K562 (cell line): Measurements from ENCODE around the gene PMP22. TPM values are rescaled to one million over a fixed set of nuclear protein-coding genes. Genes with fewer than 3 reads are reported as not detected.

ENCODE experiments used
- ATF3 ChIP-seq, 2 experiments: fragments of 450-650 bp in 1 of 2; sonication (generic) in 1 of 2; formaldehyde crosslinking in 1 of 2; IDR thresholded peaks in 1 of 2; conservative IDR thresholded peaks in 1 of 2; 2 replicates each; pipeline versions ENCODE4 v1.6.1 to v1.8.1; 2016 to 2023; ENCODE audit warnings: mild to moderate bottlenecking in 2 of 2, moderate library complexity in 2 of 2, inconsistent platforms in 1 of 2, missing genetic modification reagents in 1 of 2
- CHD1 ChIP-seq: fragments of 200-600 bp; sonication (generic); IDR thresholded peaks from one replicate; pipeline ENCODE4 v1.6.1; 2012; ENCODE audit warnings: mild to moderate bottlenecking, moderate library complexity, low read length, inconsistent platforms
- CHD4 ChIP-seq: fragments of 200-600 bp; sonication (generic); IDR thresholded peaks from 3 replicates; pipeline ENCODE4 v1.6.1; 2012; ENCODE audit warnings: low read depth, mild to moderate bottlenecking, mixed read lengths, low read length, inconsistent platforms; ENCODE audit not compliant: insufficient read depth, insufficient replicate concordance, poor library complexity, severe bottlenecking
- FOXA3 ChIP-seq, 2 experiments: fragments of 450-650 bp in 1 of 2; sonication (generic) in 1 of 2; formaldehyde crosslinking; IDR thresholded peaks in 1 of 2; conservative IDR thresholded peaks in 1 of 2; 2 replicates each; pipeline versions ENCODE4 v1.4.0 to v1.8.0; 2020 to 2022; ENCODE audit warnings: mild to moderate bottlenecking in 2 of 2, missing genetic modification reagents in 1 of 2
- GABPB2 ChIP-seq: fragments of 250-450 bp; sonication (Bioruptor Pico); conservative IDR thresholded peaks from 2 replicates; pipeline ENCODE4 v1.5.1; 2021; ENCODE audit warnings: mild to moderate bottlenecking
- GTF2F1 ChIP-seq: IDR thresholded peaks from 2 replicates; pipeline ENCODE4 v1.6.1; 2011; ENCODE audit warnings: low read depth, low read length, improper control_type of control experiment
- HMG20B ChIP-seq: fragments of 250-450 bp; sonication (Bioruptor Pico); IDR thresholded peaks from 2 replicates; pipeline ENCODE4 v1.5.0; 2021; ENCODE audit warnings: mild to moderate bottlenecking
- MGA ChIP-seq: fragments of 450-650 bp; IDR thresholded peaks from 2 replicates; pipeline ENCODE4 v1.6.1; 2016; ENCODE audit warnings: mild to moderate bottlenecking, moderate library complexity
- MYC ChIP-seq, 2 experiments: fragments of 250-450 bp in 1 of 2; sonication (Bioruptor Pico) in 1 of 2; IDR thresholded peaks; 2 replicates each; pipeline versions ENCODE4 v1.5.1 to v1.6.1; 2012 to 2021; ENCODE audit warnings: low read depth in 2 of 2, borderline replicate concordance in 1 of 2, improper control_type of control experiment in 1 of 2, low read length in 1 of 2, mild to moderate bottlenecking in 1 of 2, moderate library complexity in 1 of 2
- PCBP2 ChIP-seq: fragments of 200-400 bp; formaldehyde crosslinking; IDR thresholded peaks from 2 replicates; pipeline ENCODE4 v1.6.1; 2018; ENCODE audit warnings: low read length, low read depth, mild to moderate bottlenecking, moderate library complexity; ENCODE audit not compliant: poor library complexity, severe bottlenecking
- SMARCB1 ChIP-seq: IDR thresholded peaks from 2 replicates; pipeline ENCODE4 v1.6.1; 2011; ENCODE audit warnings: improper control_type of control experiment, low read depth; ENCODE audit not compliant: insufficient read length
- ZNF3 ChIP-seq: fragments of 250-450 bp; sonication (Bioruptor Pico); IDR thresholded peaks from 2 replicates; pipeline ENCODE4 v1.5.0; 2021; ENCODE audit warnings: mild to moderate bottlenecking, moderate library complexity
- polyA plus RNA-seq, 8 experiments: library from polyadenylated mRNA; depleted of rRNA in 4 of 8; stranded (reverse) in 5 of 8; unstranded in 3 of 8; fragments of >200 nt; fragmentation: Nextera tagmentation in 2 of 8; fragmentation: Illumina TruSeq in 1 of 8; extraction: Ambion mirVana in 2 of 8; extraction: Trizol in 1 of 8; gene quantifications; 2 replicates each; pipeline versions ENCODE4 v1.2.1 to v1.2.3, GENCODE V29; 2011 to 2014; ENCODE audit warnings: inconsistent platforms in 1 of 8, missing spikeins in 1 of 8
- total RNA-seq, 7 experiments: library from RNA; depleted of rRNA in 6 of 7; stranded (reverse); fragments of >200 nt in 6 of 7; fragmentation: Illumina TruSeq in 2 of 7; extraction: Trizol in 2 of 7; gene quantifications; 2 replicates each; pipeline versions ENCODE4 v1.2.1 to v1.2.3, GENCODE V29; 2011 to 2021; ENCODE audit warnings: low replicate concordance in 1 of 7
- TF ChIP-seq, protein P1 (sequence below): fragments of 450-650 bp; formaldehyde crosslinking; IDR thresholded peaks from 2 replicates; pipeline ENCODE4 v1.4.0; 2020; ENCODE audit warnings: mild to moderate bottlenecking, moderate library complexity

PMP22 gene
- total and polyA plus RNA-seq, 9 of the 15 experiments (the other 6 are each of a cell fraction or from before 2014, with no cell fraction given): 12.6 to 62.3 (median 25.8) TPM

DNA sequence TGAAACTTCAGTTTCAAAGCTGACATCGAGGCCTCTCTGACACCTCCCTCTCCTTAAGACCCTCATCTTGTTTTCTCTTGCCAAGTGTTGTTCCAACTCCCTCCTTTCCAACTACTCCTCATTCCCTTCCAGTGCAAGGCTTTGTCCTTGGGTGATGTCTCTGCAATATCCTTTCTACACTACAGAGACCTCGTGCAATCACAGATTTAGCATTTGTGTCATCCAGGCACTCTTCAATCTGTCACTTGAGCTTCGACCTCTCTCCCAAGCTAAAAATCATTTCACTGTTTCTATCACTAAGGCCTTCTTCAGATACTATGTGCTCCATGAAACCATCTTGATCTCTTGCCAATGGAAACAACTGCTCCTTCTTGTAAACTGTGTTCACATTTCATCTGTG is 44.7 kb upstream of the PMP22 start (continued):
- TF ChIP-seq MGA: no peak
- TF ChIP-seq GABPB2 (CRISPR knock-in tag): no peak
- no peak for TF ChIP-seq PCBP2
- no peak for TF ChIP-seq CHD1
- TF ChIP-seq MYC (IDR thresholded peaks at IDR 0.05; ENCODE audit: low read depth, low read length): no peak
- no peak for TF ChIP-seq MYC (CRISPR knock-in tag; IDR thresholded peaks at IDR 0.05; ENCODE audit: borderline replicate concordance, low read depth)
- TF ChIP-seq CHD4: no peak
- no peak for TF ChIP-seq GTF2F1
- TF ChIP-seq HMG20B (CRISPR knock-in tag): no peak
- no peak for TF ChIP-seq SMARCB1
- TF ChIP-seq, protein P1, sequence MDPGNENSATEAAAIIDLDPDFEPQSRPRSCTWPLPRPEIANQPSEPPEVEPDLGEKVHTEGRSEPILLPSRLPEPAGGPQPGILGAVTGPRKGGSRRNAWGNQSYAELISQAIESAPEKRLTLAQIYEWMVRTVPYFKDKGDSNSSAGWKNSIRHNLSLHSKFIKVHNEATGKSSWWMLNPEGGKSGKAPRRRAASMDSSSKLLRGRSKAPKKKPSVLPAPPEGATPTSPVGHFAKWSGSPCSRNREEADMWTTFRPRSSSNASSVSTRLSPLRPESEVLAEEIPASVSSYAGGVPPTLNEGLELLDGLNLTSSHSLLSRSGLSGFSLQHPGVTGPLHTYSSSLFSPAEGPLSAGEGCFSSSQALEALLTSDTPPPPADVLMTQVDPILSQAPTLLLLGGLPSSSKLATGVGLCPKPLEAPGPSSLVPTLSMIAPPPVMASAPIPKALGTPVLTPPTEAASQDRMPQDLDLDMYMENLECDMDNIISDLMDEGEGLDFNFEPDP (CRISPR knock-in tag): no peak
- TF ChIP-seq ZNF3 (CRISPR knock-in tag): no peak
- no peak for TF ChIP-seq FOXA3 (CRISPR knock-in tag; conservative IDR thresholded peaks at IDR 0.05 in 1 of 2, IDR thresholded peaks at IDR 0.05 in 1 of 2)
- TF ChIP-seq ATF3 (IDR thresholded peaks at IDR 0.05): no peak
- TF ChIP-seq ATF3 (CRISPR knock-in tag; conservative IDR thresholded peaks at IDR 0.05): no peak
